Stimulated activated CD4-positive, alpha-beta T cell treated with anti-CD3 and anti-CD28 coated beads, TNF-alpha, amount 100 ng/mL, for 24 hours (primary cell): Measurements from ENCODE around the gene ZNF579.

Experiments used
- DNase-seq, 3 experiments: peaks; one replicate each; pipeline ENCODE4 v3.0.0-alpha.2; 2020; ENCODE audit warnings: low read depth in 3 of 3

Gene ZNF579

DNA sequence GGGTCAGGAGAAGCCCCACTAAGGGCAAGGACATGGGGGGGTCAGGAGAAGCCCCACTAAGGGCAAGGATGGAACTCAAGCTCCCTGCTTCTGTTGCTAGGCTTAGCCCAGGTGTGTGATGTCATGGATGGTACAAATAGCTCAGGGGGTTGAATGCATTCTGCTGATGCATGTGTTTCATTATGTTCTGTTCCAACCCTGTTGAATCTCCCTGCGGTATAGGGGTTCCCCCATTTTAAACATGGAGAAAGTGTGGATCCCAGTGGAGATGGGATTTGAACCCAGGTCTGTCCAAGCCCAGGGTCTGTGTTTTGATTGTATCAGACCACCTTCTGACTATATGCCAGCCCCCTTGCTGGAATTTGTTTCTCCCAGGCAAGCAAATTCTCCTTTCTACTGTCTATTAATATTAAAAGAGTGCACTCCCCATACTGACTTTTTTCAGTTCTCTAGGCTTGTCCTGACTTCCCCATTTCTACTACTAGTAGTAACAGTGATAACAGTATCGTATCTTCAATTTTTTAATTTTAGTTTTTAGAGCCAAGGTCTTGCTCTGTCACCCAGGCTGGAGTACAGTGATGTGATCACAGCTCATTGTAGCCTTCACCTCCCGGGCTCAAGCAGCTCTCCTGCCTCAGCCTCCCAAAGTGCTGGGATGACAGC lies 31.5 kb upstream of the ZNF579 start:
- no peak for DNase-seq

- no peak for DNase-seq
These were observed 30.8 kb upstream of the ZNF579 start for GRCh38 chr19:55611300-55611982.

- DNase-seq: no peak
These were observed 28.7 kb upstream of the ZNF579 start for GRCh38 chr19:55609326-55609725.

DNA sequence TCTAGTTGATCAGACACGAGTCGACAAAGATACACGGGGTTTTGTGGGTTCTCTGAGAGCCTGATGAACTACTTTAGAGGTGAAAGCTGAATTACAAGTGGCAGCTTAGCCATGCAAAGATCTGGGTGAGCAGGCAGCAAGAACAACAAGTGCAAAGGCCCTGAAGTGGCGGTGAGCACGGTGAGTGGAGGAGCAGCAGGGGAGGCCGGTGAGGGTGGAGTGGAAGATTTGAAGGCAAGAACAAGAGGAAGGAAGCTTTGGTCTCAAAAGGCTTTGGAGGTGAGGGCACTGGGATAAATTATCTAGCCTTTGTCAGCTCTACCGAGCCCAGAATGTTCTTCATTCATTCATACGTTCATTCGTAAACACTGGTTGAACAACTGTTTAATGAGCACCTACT lies 26.2 kb upstream of the ZNF579 start:
- no peak for DNase-seq

GRCh38 chr19:55606471-55606787 lies 25.8 kb upstream of the ZNF579 start:
- no peak for DNase-seq

- DNase-seq: peak; percentile 56 to 69 (median 62)
These were observed 25.2 kb upstream of the ZNF579 start, which contains the start of gene ZNF865 for GRCh38 chr19:55605637-55606470. TSS of gene ZNF865 (plus strand) at chr19:55605647. CDS start at chr19:55613619, 7,972 bp downstream.

DNA sequence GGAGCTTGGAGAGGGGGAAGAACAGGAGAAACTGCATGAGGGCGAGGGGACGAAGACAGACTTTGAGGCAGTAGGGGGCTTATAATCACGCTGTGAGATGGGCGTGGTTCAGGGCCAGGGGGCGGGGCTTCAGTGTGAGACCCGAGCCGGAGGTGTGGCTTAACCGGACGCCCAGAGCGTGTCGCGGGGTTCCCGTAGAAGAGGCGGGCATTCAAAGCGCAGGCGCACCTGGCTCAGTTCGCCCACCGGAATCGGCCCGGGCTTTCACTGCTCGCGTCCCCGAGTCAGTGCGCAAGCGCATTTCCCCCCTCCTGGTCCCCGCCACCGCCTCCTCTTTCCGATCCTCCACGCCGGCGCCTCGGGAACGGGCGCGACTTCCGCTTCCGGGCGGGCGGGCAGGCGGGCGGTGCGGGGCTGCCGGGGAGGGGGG lies 24.6 kb upstream of the ZNF579 start:
- peak; percentile 98 to 99 (median 99) for DNase-seq

DNA sequence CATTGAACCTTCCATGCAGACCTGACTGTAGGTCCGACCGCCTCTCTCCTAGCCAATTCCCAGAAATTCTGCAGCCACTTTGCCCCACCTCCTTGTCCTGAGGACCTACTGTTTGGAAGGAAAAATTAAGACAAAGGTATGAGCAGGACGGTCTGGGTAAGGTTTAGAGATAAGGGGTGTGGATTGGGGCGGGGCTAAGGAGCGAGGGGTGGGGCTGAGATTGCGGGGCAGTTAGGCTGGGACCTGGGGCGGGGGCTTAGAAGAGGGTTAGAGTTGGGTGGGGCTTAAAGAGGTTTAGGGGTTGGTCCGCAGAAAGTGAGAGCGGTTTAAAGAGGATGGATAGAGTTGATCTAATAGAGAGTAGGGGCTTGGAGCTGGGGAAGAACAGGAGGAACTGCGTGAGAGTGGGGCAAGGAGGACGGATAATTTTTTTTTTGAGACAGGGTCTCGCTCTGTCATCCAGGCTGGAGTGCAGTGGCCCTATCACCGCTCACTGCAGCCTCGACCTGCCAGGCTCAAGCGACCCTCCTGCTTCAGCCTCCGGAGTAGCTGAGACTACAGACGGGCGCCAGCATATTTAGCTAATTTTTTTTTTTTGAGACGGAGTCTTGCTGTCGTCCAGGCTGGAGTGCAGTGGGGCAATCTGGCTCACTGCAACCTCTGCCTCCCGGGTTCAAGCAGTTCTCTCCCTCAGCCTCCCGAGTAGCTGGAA lies 23.1 kb upstream of the ZNF579 start:
- no peak for DNase-seq

DNA sequence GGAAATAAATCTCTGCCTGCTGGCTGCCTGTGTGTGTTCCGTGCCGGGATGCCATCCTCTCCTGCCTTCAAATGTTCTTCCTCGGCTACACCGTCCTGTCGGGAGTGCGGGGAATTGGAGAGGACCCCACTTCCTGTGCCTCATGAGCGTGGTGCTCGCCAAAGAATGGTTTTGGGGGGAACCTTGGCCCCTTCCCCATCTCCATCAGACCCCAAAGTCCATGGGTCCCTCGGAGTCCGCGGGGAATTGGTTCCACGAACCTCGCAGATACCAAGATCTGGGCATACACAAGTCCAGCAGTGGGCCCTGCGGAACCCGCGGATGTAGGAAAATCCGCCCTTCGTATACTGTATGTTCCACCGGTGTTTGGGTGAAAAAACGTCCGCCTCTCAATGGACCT lies 22.5 kb upstream of the ZNF579 start:
- DNase-seq: no peak

GRCh38 chr19:55602104-55603001 lies 21.7 kb upstream of the ZNF579 start:
- no peak for DNase-seq

DNA sequence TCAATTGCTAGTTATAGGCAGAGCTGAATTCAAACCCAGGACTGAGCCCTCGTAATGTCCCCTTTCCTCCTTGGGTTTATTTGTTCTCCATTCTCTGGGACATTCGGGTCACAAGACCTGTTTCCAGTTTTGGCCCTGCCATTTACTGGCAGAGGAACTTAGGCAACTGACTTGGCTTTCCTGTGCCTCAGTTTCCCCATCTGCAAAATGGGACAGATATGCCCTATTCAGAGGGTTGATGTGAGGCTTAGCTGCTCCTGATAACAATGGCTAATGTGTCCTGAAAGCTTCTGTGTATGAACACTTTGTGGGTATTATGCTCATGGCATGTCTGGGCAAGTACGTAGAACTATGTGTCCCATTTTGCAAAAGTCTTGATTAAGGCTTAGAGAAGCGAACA lies 20.4 kb upstream of the ZNF579 start:
- no peak for DNase-seq

DNA sequence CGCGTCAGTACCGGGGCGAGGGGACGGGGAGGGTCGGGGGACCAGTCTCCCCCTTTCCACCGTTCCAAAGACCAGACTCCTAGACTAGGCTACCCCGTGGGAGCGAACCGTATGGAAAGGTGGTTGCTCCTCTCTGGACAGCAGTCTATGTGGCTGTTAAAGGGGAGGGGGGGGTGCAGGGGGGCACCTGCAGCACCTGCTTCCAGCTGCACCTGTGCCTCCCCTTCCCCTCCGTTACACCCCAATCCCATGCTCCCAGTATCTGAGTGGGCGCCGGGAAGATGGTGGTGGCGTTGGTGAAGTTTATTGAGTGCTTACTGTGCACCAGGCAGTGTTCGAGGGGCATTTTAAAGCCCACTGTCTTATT lies 20.0 kb upstream of the ZNF579 start:
- no peak for DNase-seq

GRCh38 chr19:55599842-55600661 lies 19.4 kb upstream of the ZNF579 start, which contains the start of gene ZNF524:
TSS of gene ZNF524 (plus strand) at chr19:55600288. CDS start at chr19:55602113, 1,825 bp downstream.
- peak; percentile 65 to 79 (median 72) for DNase-seq

- peak; percentile 95 to 96 (median 96) for DNase-seq
These were observed 18.8 kb upstream of the ZNF579 start, which contains the start of gene FIZ1 for GRCh38 chr19:55599468-55599841. TSS of gene FIZ1 (minus strand) at chr19:55599517. CDS start at chr19:55597865, 1,652 bp downstream.

DNA sequence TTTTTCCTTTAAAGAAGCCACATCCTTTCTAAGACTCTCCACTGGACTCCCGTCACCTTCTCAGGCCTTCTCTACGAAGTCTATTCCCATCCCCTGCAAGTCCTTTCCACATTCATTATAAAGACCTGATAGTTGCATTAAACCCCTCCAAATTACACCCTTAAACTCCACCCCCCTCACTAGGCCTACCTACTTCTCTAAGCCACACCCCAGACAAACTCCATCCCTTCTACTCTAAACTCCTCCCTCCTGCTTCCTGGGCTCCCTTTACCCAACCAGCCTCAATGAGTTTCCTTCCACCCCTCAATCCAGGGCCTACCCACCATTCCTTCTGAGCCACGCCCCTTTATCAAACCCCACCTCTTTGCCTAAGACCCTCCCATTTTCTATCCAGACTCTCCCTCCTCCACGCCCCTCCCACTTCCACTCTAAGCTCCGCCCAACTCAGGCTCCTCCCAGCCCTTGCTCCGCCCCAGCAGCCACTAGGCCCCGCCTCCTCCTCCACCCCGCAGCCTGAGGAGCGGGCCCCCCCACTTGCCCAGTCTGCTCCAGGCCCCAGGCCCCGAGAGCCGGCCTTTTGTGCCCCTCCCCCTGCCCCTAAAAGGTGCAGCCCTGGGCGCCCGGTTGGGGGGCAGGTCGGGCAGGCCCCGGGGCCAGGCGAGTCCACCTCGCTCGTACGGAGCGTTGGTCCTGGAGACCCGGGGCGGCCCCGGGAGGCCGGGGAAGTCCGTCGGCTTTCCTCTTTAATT lies 18.2 kb upstream of the ZNF579 start:
- DNase-seq: peak; percentile 87 to 90 (median 88)

- DNase-seq: no peak
These were observed 17.4 kb upstream of the ZNF579 start for GRCh38 chr19:55598034-55598433.

- no peak for DNase-seq
These were observed 16.9 kb upstream of the ZNF579 start for GRCh38 chr19:55597501-55597921.

DNA sequence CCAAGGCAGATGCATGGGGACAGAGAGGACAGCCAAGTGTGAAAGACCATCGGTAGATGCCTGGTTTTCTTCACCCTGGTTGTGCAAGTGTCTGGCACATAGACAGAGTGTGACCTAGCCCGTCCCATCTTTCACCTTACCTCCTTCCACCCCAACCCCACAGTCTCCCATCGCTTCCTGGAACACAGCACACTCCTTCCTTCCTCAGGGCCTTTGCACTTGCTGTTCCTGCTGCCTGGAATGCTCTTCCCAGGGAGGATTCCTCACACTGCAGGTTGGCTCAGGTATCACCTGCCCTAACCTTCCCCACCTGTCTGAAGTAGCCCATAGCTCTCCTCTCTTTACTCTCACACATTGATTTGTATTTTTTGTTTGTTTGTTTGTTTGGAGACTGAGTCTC lies 15.7 kb upstream of the ZNF579 start:
- DNase-seq: no peak

GRCh38 chr19:55594996-55595545 lies 14.4 kb upstream of the ZNF579 start:
- no peak for DNase-seq
